ENCODE data around the gene KRT84.

DNA sequence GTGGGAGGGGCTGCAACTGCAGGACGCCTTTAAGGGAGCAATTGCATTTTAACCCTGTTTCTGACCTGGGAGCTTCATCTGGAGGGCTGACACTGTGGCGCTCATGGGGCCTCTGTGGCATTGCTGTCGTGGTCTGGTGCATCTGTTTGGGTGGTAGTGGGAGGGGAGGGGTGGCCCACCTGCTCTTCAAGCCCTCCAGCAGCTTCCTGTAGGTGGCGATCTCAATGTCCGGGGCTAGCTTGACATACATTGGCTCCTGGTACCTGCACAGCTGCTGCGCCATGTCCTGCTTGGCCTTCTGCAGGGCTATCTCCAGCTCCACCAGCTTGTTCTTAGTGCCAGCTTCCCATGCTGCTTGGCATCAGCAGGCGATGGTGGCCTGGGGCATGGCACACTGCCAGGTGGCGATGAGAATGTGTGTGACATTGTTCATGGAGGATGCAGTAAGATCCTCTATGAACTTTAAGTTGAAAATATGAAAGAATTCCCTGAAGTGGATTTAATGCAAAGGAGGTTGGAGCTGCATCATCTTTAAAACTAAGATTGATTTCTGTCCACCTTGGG lies 28.4 kb upstream of the KRT84 start:
- no peak for TF ChIP-seq YY1 (IDR thresholded peaks at IDR 0.05; ENCODE audit: insufficient read depth, insufficient read length)
- no peak for TF ChIP-seq ZNF274 (IDR thresholded peaks at IDR 0.05; ENCODE audit: low read depth, low read length)
